Stimulated activated CD8-positive, alpha-beta memory T cell treated with anti-CD3 and anti-CD28 coated beads, Interleukin-4, amount 100 ng/mL, for 1 hour (primary cell): ENCODE measurements around the gene ECHS1.
A peak's percentile ranks its signal among the peaks of the same experiment; 100 is the strongest.
"Not testable (repeated sequence)": the region's sequence is repeated elsewhere in the genome, so short reads cannot be mapped to it uniquely, and the experiment has no call there.

ENCODE experiments used
- DNase-seq, 2 donors: peaks; one replicate each; pipeline ENCODE4 v3.0.0-alpha.2; 2020; ENCODE audit warnings: low read depth in 2 of 2, low spot score in 1 of 2

Gene ECHS1

GRCh38 chr10:133373174-133374090 is at the start of gene ECHS1:
Gene ECHS1, minus strand, starts transcription at chr10:133373354. Its CDS starts 21 bp downstream, at chr10:133373333.
- DNase-seq, result peak; percentile 81 to 84

GRCh38 chr10:133422223-133422806 is 49.2 kb upstream of the ECHS1 start:
- DNase-seq, result no peak

GRCh38 chr10:133421336-133422222 is 48.4 kb upstream of the ECHS1 start:
- DNase-seq, result no peak

- DNase-seq, result no peak
These were observed 47.4 kb upstream of the ECHS1 start for GRCh38 chr10:133420579-133420978.

- no peak for DNase-seq
These were observed 46.9 kb upstream of the ECHS1 start for GRCh38 chr10:133420028-133420427.

- no peak for DNase-seq
These were observed 46.2 kb upstream of the ECHS1 start for GRCh38 chr10:133419211-133419950.

- DNase-seq, result no peak
These were observed 45.3 kb upstream of the ECHS1 start for GRCh38 chr10:133418289-133418993.

- no peak for DNase-seq
These were observed 42.6 kb upstream of the ECHS1 start for GRCh38 chr10:133415752-133416151.

GRCh38 chr10:133414401-133414800 is 41.2 kb upstream of the ECHS1 start:
- DNase-seq, result not testable (repeated sequence)

GRCh38 chr10:133412381-133412711 is 39.2 kb upstream of the ECHS1 start:
- DNase-seq, result no peak

GRCh38 chr10:133411523-133412380 is 38.6 kb upstream of the ECHS1 start:
- no peak for DNase-seq

GRCh38 chr10:133405844-133406527 is 32.8 kb upstream of the ECHS1 start:
- no peak for DNase-seq

- no peak for DNase-seq
These were observed 32.1 kb upstream of the ECHS1 start for GRCh38 chr10:133405272-133405671.

GRCh38 chr10:133403784-133404183 is 30.6 kb upstream of the ECHS1 start:
- DNase-seq, result no peak

GRCh38 chr10:133403359-133403758 is 30.2 kb upstream of the ECHS1 start:
- DNase-seq, result no peak

- no peak for DNase-seq
These were observed 29.0 kb upstream of the ECHS1 start for GRCh38 chr10:133401981-133402725.

- no peak for DNase-seq
These were observed 28.3 kb upstream of the ECHS1 start for GRCh38 chr10:133401500-133401899.
